GM21360 (cell line): ENCODE measurements around the gene TWSG1.
"Not testable (repeated sequence)": the region's sequence is repeated elsewhere in the genome, so short reads cannot be mapped to it uniquely, and the experiment has no call there.

Experiments used
- ATAC-seq: cut with Tn5 transposase; IDR thresholded peaks from one replicate; pipeline ENCODE4 v1.9.1; 2021; ENCODE audit warnings: mild to moderate bottlenecking, moderate library complexity; ENCODE audit not compliant: unreplicated experiment

The TWSG1 gene

GRCh38 chr18:9449600-9450414 lies 115.2 kb downstream of the TWSG1 start:
- ATAC-seq = no peak

DNA sequence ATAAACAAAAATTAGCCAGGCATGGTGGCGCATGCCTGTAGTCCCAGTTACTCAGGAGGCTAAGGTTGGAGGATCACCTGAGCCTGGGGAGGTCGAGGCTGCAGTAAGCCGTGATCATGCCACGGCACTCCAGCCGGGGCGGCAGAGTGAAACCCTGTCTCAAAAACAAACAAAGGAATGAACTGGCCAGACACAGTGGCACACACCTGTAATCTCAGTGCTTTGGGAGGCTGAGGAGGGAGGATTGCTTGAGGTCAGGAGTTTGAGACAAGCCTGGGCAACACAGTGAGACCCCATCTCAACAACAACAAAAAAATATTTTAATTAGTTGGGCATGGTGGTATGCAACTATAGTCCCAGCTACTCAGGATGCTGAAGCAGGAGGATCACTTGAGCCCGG lies 116.3 kb downstream of the TWSG1 start:
- not testable (repeated sequence) for ATAC-seq
